Measurements from ENCODE around the gene RAPGEF1. TPM values are rescaled to one million over a fixed set of nuclear protein-coding genes. Genes with fewer than 3 reads are reported as not detected.

Gene RAPGEF1
- total RNA-seq, 2 experiments from 2014 or later: 187 to 215 TPM

GRCh38 chr9:131732636-131733289, 7.1 kb downstream of the RAPGEF1 start:
- Mint-ChIP-seq H3K4me1 (peaks cover 91% of the 10 kb centered on the region), H3K9me3 (ENCODE audit: low read depth) (no peaks in the 10 kb centered on the region), H3K4me3 (peak overlapping the region; percentile 63), H3K27me3 (no peaks in the 10 kb centered on the region), H3K36me3 (peaks cover 26% of the 10 kb centered on the region), H3K27ac (peak overlapping the region; percentile 96)
- peak; percentile 20 for ATAC-seq
- peak; percentile 82 for DNase-seq
- CTCF ChIA-PET: interaction anchor here (0.7 to 14.7 kb wide), 20 partner anchors 9 to 383 kb away, joined by 3 to 208 read pairs (median 6); partner anchors contain the start of gene RAPGEF1

- Mint-ChIP-seq H3K4me3 (peak overlapping the region; percentile 63), H3K9me3 (ENCODE audit: low read depth) (no peaks in the 10 kb centered on the region), H3K27ac (peak overlapping the region; percentile 96), H3K4me1 (peaks cover 93% of the 10 kb centered on the region), H3K36me3 (peaks cover 22% of the 10 kb centered on the region), H3K27me3 (no peaks in the 10 kb centered on the region)
- peak; percentile 58 for DNase-seq
- CTCF ChIA-PET: interaction anchor here (0.7 to 14.7 kb wide), 21 partner anchors 10 to 382 kb away, joined by 3 to 208 read pairs (median 6); partner anchors contain the start of gene RAPGEF1
- ATAC-seq: no peak
Observed at GRCh38 chr9:131732061-131732526, 7.8 kb downstream of the RAPGEF1 start.

- Mint-ChIP-seq H3K4me1 (peaks cover 93% of the 10 kb centered on the region), H3K27me3 (no peaks in the 10 kb centered on the region), H3K36me3 (peaks cover 21% of the 10 kb centered on the region), H3K9me3 (ENCODE audit: low read depth) (no peaks in the 10 kb centered on the region), H3K4me3 (peak overlapping the region; percentile 63), H3K27ac (peak overlapping the region; percentile 96)
- peak; percentile 86 for DNase-seq
- CTCF ChIA-PET: interaction anchor here (0.7 to 14.7 kb wide), 19 partner anchors 10 to 228 kb away, joined by 3 to 208 read pairs (median 6); partner anchors contain the start of gene RAPGEF1
- peak; percentile 35 for ATAC-seq
Observed at GRCh38 chr9:131731644-131732043, 8.2 kb downstream of the RAPGEF1 start.

GRCh38 chr9:131731237-131731636, 8.6 kb downstream of the RAPGEF1 start:
- ATAC-seq: no peak
- no peak for DNase-seq
- H3K9me3 Mint-ChIP-seq (ENCODE audit: low read depth): no peaks in the 10 kb centered on the region
- CTCF ChIA-PET: interaction anchor here (0.7 to 14.7 kb wide), 17 partner anchors 10 to 228 kb away, joined by 3 to 208 read pairs (median 8); partner anchors contain the start of gene RAPGEF1
- H3K4me3 Mint-ChIP-seq: peak overlapping the region; percentile 63
- peaks cover 20% of the 10 kb centered on the region for H3K36me3 Mint-ChIP-seq
- H3K4me1 Mint-ChIP-seq: peaks cover 93% of the 10 kb centered on the region
- H3K27me3 Mint-ChIP-seq: no peaks in the 10 kb centered on the region
- H3K27ac Mint-ChIP-seq: peak overlapping the region; percentile 96

GRCh38 chr9:131728961-131729360, 10.9 kb downstream of the RAPGEF1 start:
- H3K36me3 Mint-ChIP-seq: peaks cover 23% of the 10 kb centered on the region
- peak; percentile 13 for ATAC-seq
- H3K27ac Mint-ChIP-seq: peak overlapping the region; percentile 96
- peak overlapping the region; percentile 73 for H3K4me3 Mint-ChIP-seq
- no peaks in the 10 kb centered on the region for H3K27me3 Mint-ChIP-seq
- DNase-seq: peak; percentile 59
- H3K4me1 Mint-ChIP-seq: peaks cover 89% of the 10 kb centered on the region
- H3K9me3 Mint-ChIP-seq (ENCODE audit: low read depth): no peaks in the 10 kb centered on the region
- CTCF ChIA-PET: interaction anchor here (0.8 to 3.6 kb wide), 7 partner anchors 9 to 101 kb away, joined by 3 to 42 read pairs (median 8); partner anchors contain the start of gene RAPGEF1

- H3K4me3 Mint-ChIP-seq: peak overlapping the region; percentile 73
- H3K27ac Mint-ChIP-seq: peak overlapping the region; percentile 96
- H3K36me3 Mint-ChIP-seq: peaks cover 26% of the 10 kb centered on the region
- H3K9me3 Mint-ChIP-seq (ENCODE audit: low read depth): no peaks in the 10 kb centered on the region
- CTCF ChIA-PET: interaction anchor here (0.8 to 3.6 kb wide), 8 partner anchors 9 to 392 kb away, joined by 3 to 42 read pairs (median 6); partner anchors contain the start of gene RAPGEF1
- peaks cover 88% of the 10 kb centered on the region for H3K4me1 Mint-ChIP-seq
- DNase-seq: no peak
- peak; percentile 25 for ATAC-seq
- H3K27me3 Mint-ChIP-seq: no peaks in the 10 kb centered on the region
Observed at GRCh38 chr9:131728546-131728910, 11.3 kb downstream of the RAPGEF1 start.

- H3K27me3 Mint-ChIP-seq: no peaks in the 10 kb centered on the region
- peak; percentile 64 for DNase-seq
- CTCF ChIA-PET: interaction anchor here (0.8 to 3.6 kb wide), 19 partner anchors 8 to 626 kb away, joined by 3 to 42 read pairs (median 5); partner anchors contain the start of gene RAPGEF1
- peak overlapping the region; percentile 96 for H3K27ac Mint-ChIP-seq
- H3K4me1 Mint-ChIP-seq: peaks cover 89% of the 10 kb centered on the region
- no peaks in the 10 kb centered on the region for H3K9me3 Mint-ChIP-seq (ENCODE audit: low read depth)
- peaks cover 30% of the 10 kb centered on the region for H3K36me3 Mint-ChIP-seq
- peak; percentile 8 for ATAC-seq
- peak overlapping the region; percentile 73 for H3K4me3 Mint-ChIP-seq
Observed at GRCh38 chr9:131727795-131728545, 11.9 kb downstream of the RAPGEF1 start.

GRCh38 chr9:131727184-131727759, 12.6 kb downstream of the RAPGEF1 start:
- CTCF ChIA-PET: interaction anchor here (1.0 to 3.6 kb wide), 17 partner anchors 8 to 626 kb away, joined by 3 to 42 read pairs (median 5); partner anchors contain the start of gene RAPGEF1
- peak overlapping the region; percentile 96 for H3K27ac Mint-ChIP-seq
- peak; percentile 6 for ATAC-seq
- H3K27me3 Mint-ChIP-seq: no peaks in the 10 kb centered on the region
- peaks cover 84% of the 10 kb centered on the region for H3K4me1 Mint-ChIP-seq
- peaks cover 31% of the 10 kb centered on the region for H3K36me3 Mint-ChIP-seq
- H3K9me3 Mint-ChIP-seq (ENCODE audit: low read depth): no peaks in the 10 kb centered on the region
- peak overlapping the region; percentile 73 for H3K4me3 Mint-ChIP-seq
- peak; percentile 61 for DNase-seq

- Mint-ChIP-seq H3K9me3 (ENCODE audit: low read depth) (no peaks in the 10 kb centered on the region), H3K36me3 (peaks cover 36% of the 10 kb centered on the region), H3K27me3 (no peaks in the 10 kb centered on the region), H3K27ac (peak overlapping the region; percentile 80), H3K4me3 (no peak overlapping the region), H3K4me1 (peaks cover 85% of the 10 kb centered on the region)
- no peak for ATAC-seq
- DNase-seq: no peak
- CTCF ChIA-PET: interaction anchor here (1.2 to 2.0 kb wide), 5 partner anchors 10 to 47 kb away, joined by 3 to 11 read pairs (median 6); no protein-coding TSS in a partner anchor
Observed at GRCh38 chr9:131724683-131725082, 15.2 kb downstream of the RAPGEF1 start.

GRCh38 chr9:131723632-131724031, 16.2 kb downstream of the RAPGEF1 start:
- CTCF ChIA-PET: interaction anchor here (2.0 kb wide), 1 partner anchor 13 kb away, joined by 11 read pairs; no protein-coding TSS in a partner anchor

GRCh38 chr9:131722255-131722654, 17.6 kb downstream of the RAPGEF1 start:
- ATAC-seq: no peak
- DNase-seq: no peak
- Mint-ChIP-seq H3K27me3 (no peaks in the 10 kb centered on the region), H3K36me3 (peaks cover 34% of the 10 kb centered on the region), H3K9me3 (ENCODE audit: low read depth) (no peaks in the 10 kb centered on the region), H3K4me1 (peaks cover 77% of the 10 kb centered on the region), H3K27ac (no peak overlapping the region), H3K4me3 (no peak overlapping the region)
- CTCF ChIA-PET: interaction anchor here (1.0 to 2.8 kb wide), 2 partner anchors 10 to 12 kb away, joined by 4 to 9 read pairs; no protein-coding TSS in a partner anchor

More at GRCh38 chr9:131723632-131724031, 16.2 kb downstream of the RAPGEF1 start:
- Mint-ChIP-seq H3K4me1 (peaks cover 85% of the 10 kb centered on the region), H3K36me3 (peaks cover 34% of the 10 kb centered on the region), H3K4me3 (no peak overlapping the region), H3K27me3 (no peaks in the 10 kb centered on the region), H3K27ac (peak overlapping the region; percentile 14), H3K9me3 (ENCODE audit: low read depth) (no peaks in the 10 kb centered on the region)
- ATAC-seq: no peak
- no peak for DNase-seq

GRCh38 chr9:131721076-131721475, 18.8 kb downstream of the RAPGEF1 start:
- peaks cover 31% of the 10 kb centered on the region for H3K36me3 Mint-ChIP-seq
- ATAC-seq: no peak
- CTCF ChIA-PET: interaction anchor here (1.0 to 2.8 kb wide), 3 partner anchors 9 to 12 kb away, joined by 3 to 9 read pairs (median 3); no protein-coding TSS in a partner anchor
- no peak overlapping the region for H3K4me3 Mint-ChIP-seq
- H3K27ac Mint-ChIP-seq: peak overlapping the region; percentile 67
- no peak for DNase-seq
- no peaks in the 10 kb centered on the region for H3K9me3 Mint-ChIP-seq (ENCODE audit: low read depth)
- no peaks in the 10 kb centered on the region for H3K27me3 Mint-ChIP-seq
- H3K4me1 Mint-ChIP-seq: peaks cover 67% of the 10 kb centered on the region

Data from activated CD8-positive, alpha-beta memory T cell treated with anti-CD3 and anti-CD28 coated beads, Interleukin-2, amount 10 ng/mL, durations not matched to agents 7 days and 5 days (primary cell).